NOMO-1 (cell line): ENCODE measurements around the gene CLASP1.
A peak's percentile ranks its signal among the peaks of the same experiment; 100 is the strongest.
"Not testable (repeated sequence)": the region's sequence is repeated elsewhere in the genome, so short reads cannot be mapped to it uniquely, and the experiment has no call there.

Experiments used
- DNase-seq, 2 experiments: peaks; one replicate each; lab custom pipeline; 2025; ENCODE audit not compliant: unreplicated experiment in 2 of 2; lab: John Stamatoyannopoulos, UW

Gene CLASP1

GRCh38 chr2:121663434-121663833, 14.2 kb upstream of the CLASP1 start:
- no peak for DNase-seq

GRCh38 chr2:121662656-121663055, 13.4 kb upstream of the CLASP1 start:
- DNase-seq = no peak

GRCh38 chr2:121659933-121660332, 10.7 kb upstream of the CLASP1 start:
- DNase-seq = no peak

GRCh38 chr2:121658393-121658792, 9.1 kb upstream of the CLASP1 start:
- not testable (repeated sequence) for DNase-seq

GRCh38 chr2:121653035-121653434, 3.8 kb upstream of the CLASP1 start:
- no peak for DNase-seq

GRCh38 chr2:121650315-121650930, 1.2 kb upstream of the CLASP1 start:
- DNase-seq = no peak

GRCh38 chr2:121649596-121650314, 493 bp upstream of the CLASP1 start:
- DNase-seq = peak; percentile 98

GRCh38 chr2:121648206-121649148, 785 bp downstream of the CLASP1 start:
- peak; percentile 21 to 48 for DNase-seq

GRCh38 chr2:121647396-121647795, 1.9 kb downstream of the CLASP1 start:
- no peak for DNase-seq

GRCh38 chr2:121644715-121645114, 4.5 kb downstream of the CLASP1 start:
- no peak for DNase-seq

GRCh38 chr2:121643877-121644276, 5.4 kb downstream of the CLASP1 start:
- no peak for DNase-seq

GRCh38 chr2:121640380-121641316, 8.6 kb downstream of the CLASP1 start:
- no peak for DNase-seq

- not testable (repeated sequence) for DNase-seq
Observed at GRCh38 chr2:121639846-121640245, 9.4 kb downstream of the CLASP1 start.

GRCh38 chr2:121638333-121638732, 10.9 kb downstream of the CLASP1 start:
- peak in 1 of 2 experiments; percentile 7 for DNase-seq

- no peak for DNase-seq
Observed at GRCh38 chr2:121635371-121635770, 13.9 kb downstream of the CLASP1 start.

- no peak for DNase-seq
Observed at GRCh38 chr2:121634354-121635307, 14.6 kb downstream of the CLASP1 start.

- DNase-seq = no peak
Observed at GRCh38 chr2:121633463-121633862, 15.8 kb downstream of the CLASP1 start.

GRCh38 chr2:121627525-121628050, 21.7 kb downstream of the CLASP1 start:
- no peak for DNase-seq
